ENCODE results near the gene UBFD1.
A peak's percentile ranks its signal among the peaks of the same experiment; 100 is the strongest.
"Not testable (repeated sequence)": the region's sequence is repeated elsewhere in the genome, so short reads cannot be mapped to it uniquely, and the experiment has no call there.

UBFD1 gene, protein sequence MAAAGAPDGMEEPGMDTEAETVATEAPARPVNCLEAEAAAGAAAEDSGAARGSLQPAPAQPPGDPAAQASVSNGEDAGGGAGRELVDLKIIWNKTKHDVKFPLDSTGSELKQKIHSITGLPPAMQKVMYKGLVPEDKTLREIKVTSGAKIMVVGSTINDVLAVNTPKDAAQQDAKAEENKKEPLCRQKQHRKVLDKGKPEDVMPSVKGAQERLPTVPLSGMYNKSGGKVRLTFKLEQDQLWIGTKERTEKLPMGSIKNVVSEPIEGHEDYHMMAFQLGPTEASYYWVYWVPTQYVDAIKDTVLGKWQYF

DNA sequence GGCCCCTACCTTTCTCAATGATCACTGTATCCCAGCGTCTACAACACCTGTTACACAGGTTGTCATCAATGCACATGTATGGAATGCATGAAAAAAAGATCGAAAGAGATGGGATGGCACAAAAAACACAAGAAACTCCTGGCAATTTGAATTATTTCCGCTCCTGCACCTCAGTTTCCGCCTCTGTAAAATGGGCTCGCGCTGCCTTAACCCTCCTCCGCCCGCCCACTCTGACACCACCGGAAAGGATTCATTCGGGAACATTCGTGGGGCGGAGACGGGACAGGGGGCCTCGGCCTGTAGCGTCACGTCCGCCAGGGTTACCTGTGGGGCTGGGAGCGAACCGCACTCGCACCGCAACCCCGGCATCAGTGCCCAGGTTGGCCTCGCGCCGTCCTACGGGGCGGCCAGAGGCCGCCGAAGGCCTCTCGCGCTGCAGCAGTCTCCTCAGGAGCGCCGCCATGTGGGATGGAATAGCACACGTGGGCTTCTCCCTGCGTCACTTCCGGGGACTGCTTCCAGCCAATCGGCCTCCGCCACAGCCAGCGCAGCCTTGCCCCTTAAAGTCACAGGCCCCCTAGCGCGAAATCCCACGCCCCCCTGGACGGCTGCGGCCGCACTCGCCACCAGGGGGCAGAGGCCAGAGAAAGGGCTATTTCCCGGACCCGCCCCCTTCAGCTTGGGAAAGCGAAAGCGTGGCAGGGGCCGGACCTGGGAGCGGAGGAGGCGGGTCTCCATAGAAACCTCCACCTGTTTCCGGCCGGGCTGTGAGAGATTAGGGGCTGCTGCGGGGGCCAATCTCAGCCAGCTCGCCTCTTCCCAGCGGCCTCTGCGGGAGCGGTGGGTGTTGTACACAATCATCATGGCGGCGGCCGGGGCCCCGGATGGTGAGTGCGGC is at the start of gene UBFD1, which contains the start of gene EARS2:
TSS of gene UBFD1 (plus strand) at position 847 of the 898 bp plus-strand sequence. CDS start at position 863, 16 bp downstream.
TSS of gene EARS2 (minus strand) at position 470 of the 898 bp plus-strand sequence. CDS start at position 463, 7 bp downstream.
- peak; percentile 96 to 97 for DNase-seq (ENCODE audit: low read depth in 2 of 2)

DNA sequence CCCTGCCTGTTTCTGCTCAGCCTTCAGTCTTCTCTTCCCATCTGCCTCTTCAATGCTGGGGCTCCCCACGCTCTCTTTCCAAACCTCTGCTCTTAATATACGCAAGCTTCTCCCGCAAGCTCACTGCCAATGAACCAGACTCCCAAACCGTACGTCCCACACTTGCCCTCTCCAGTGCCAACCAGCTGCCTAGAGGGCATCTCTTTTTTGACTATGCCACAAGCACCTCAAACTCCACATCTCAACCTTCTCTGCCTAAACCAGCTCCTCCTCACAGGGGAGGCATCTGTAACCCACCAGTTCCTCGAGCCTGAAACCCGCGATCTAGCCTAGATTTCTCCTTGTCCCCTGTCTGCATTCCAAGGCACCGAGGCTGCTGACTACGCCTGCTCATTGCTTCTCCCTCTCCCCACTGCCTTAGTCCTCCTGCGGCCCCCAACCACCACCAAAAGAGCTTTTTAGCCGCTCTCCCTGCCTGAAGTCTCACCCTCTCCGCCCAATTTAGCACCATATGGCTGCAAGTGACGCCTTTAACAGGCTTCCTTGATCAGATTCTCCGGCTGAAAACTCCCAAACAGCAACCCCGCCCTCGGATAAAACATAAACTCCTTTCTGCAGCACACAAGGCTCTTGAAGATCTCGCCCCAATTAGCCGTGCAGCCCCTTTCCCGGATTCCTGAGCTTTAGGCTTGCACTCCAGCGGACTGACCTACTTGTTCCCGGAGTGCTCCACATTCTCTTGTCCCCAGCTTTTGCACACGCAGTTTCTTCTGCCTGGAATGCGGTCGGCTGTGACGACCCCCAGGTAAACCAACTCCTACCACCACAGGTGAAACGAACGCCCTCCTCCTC is 48.7 kb upstream of the UBFD1 start:
- DNase-seq (ENCODE audit: low read depth in 2 of 2) = no peak

DNA sequence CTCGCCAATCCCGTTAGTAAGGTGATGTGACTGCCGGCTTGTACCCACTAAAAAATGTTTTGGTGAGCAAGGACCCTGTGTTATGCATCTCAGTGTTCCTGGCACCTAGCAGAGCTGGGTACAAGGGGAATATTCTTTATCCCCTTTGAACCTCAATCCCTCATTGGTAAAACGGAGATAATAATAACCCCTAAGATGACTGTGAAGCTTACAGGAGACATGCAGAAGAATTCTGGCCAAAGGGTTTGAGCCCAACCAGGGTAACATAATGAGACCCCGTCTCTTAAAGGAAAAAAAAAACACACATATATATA is 48.1 kb upstream of the UBFD1 start:
- no peak for DNase-seq (ENCODE audit: low read depth in 2 of 2)

DNA sequence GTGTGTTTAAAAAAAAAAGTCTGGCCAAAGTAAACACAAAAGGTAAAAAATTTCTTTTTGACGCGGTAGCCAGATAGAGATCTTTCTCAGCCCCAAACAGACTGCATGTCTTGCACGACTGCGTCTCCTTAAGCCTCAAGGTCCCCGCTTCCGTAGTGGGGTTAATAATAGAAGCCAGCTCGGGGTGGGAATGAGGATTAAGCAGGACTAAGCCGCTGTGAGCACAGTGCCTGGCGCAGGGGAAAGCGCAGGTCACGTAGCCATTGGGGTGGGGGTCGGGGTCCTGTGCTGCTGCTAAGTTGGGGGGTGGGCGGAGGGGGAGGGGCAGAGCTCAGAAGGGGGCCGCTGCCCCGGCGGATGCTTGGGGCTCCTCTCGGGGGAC is 47.8 kb upstream of the UBFD1 start:
- DNase-seq (ENCODE audit: low read depth in 2 of 2) = no peak

DNA sequence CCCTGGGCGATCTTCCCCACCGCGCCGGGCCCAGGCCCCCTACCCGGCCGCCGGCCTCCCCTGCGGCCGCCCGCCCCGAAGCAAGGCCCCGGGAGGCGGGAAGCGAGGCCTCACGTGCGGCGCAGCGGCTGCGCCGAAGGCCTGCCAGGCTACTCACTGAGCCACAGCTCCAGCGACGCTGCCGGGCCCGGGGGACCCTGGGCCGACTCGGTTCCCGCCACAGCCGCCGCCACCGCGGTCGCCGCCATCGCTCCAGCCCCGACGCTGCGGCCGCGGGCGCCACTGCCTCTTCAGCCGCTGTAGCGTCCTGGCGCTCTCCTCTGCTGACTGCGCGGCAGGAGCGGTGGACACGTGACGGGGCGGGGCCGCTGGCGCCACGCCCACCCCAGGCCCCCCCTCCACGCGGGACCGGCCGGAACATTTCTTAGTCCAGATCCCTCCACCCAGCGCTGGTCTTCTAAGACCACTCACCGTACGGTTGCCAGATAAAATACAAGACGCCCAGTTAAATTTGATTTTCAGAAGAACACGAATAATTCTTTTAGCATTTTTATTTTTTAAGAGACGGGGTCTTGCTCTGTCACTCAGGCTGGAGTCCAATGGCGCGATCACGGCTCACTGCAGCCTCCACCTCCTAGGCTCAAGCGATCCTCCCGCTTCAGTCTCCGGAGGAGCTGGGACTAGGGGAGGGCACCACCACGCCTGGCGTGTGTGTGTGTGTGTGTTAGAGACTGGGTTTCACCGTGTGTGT is 47.2 kb upstream of the UBFD1 start, which contains the start of gene GGA2:
TSS of gene GGA2 (minus strand) at position 331 of the 751 bp plus-strand sequence. CDS start at position 248, 83 bp downstream.
- peak; percentile 49 to 66 for DNase-seq (ENCODE audit: low read depth in 2 of 2)

- DNase-seq (ENCODE audit: low read depth in 2 of 2) = not testable (repeated sequence)
Measured at GRCh38 chr16:23510915-23511270, 46.6 kb upstream of the UBFD1 start.

- no peak for DNase-seq (ENCODE audit: low read depth in 2 of 2)
Measured at GRCh38 chr16:23511731-23512130, 45.8 kb upstream of the UBFD1 start.

GRCh38 chr16:23512168-23512695 is 45.3 kb upstream of the UBFD1 start:
- no peak for DNase-seq (ENCODE audit: low read depth in 2 of 2)

- no peak for DNase-seq (ENCODE audit: low read depth in 2 of 2)
Measured at GRCh38 chr16:23514381-23515152, 43.0 kb upstream of the UBFD1 start.

- DNase-seq (ENCODE audit: low read depth in 2 of 2) = no peak
Measured at GRCh38 chr16:23515881-23516280, 41.6 kb upstream of the UBFD1 start.

- DNase-seq (ENCODE audit: low read depth in 2 of 2) = no peak
Measured at GRCh38 chr16:23516366-23517137, 41.0 kb upstream of the UBFD1 start.

GRCh38 chr16:23518435-23518891 is 39.1 kb upstream of the UBFD1 start:
- DNase-seq (ENCODE audit: low read depth in 2 of 2) = no peak

- DNase-seq (ENCODE audit: low read depth in 2 of 2) = no peak
Measured at GRCh38 chr16:23519282-23519681, 38.2 kb upstream of the UBFD1 start.

DNA sequence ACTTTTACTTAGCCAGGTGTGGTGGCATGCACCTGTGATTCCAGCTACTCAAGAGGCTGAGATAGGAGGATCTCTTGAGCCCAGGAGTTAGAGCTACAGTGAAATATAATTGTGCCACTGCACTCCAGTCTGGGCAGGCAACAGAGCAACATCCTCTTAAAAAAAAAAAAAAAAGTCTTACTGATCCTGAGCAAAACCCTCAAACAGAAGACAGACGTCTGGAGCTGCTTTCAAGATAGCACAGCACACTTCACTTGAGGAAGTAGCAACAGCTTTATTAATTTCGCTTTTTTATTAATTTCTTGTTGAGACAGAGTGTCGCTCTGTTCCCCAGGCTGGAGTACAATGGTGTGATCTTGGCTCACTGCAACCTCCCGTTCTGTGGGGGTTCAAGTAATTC is 37.0 kb upstream of the UBFD1 start:
- DNase-seq (ENCODE audit: low read depth in 2 of 2) = no peak

GRCh38 chr16:23521037-23521743 is 36.3 kb upstream of the UBFD1 start:
- DNase-seq (ENCODE audit: low read depth in 2 of 2) = no peak

- no peak for DNase-seq (ENCODE audit: low read depth in 2 of 2)
Measured at GRCh38 chr16:23521965-23522364, 35.6 kb upstream of the UBFD1 start.

GRCh38 chr16:23523321-23523720 is 34.2 kb upstream of the UBFD1 start:
- DNase-seq (ENCODE audit: low read depth in 2 of 2) = no peak

DNA sequence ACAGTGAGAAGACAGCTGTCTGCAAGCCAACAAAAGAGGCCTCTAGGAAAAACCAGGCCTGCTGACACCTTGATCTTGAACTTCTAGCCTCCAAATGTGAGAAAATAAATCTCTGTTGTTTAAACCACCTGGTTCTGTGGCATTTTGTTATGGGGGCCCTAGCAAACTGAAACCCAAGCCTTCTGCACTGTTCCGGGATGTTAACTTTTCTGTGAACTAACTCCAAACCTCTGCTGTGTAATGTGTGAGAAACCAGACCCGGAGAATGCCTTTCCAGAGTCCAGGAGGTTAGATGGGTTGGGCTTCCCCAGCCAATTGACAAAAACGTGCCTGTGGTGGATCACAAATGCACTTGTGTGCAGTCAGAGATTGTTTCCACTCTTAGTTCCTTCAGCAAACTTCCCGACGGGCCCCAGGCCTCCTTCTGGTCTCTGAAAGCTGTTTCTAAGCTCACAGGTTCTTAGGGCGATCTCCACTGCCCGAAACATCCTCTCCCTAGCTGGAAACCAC is 33.6 kb upstream of the UBFD1 start:
- no peak for DNase-seq (ENCODE audit: low read depth in 2 of 2)
